Measurements from ENCODE around the gene TBXA2R.

The TBXA2R gene

GRCh38 chr19:3606174-3606689 lies 443 bp downstream of the TBXA2R start:
- peak overlapping the region in 1 of 2 donors; percentile 32 for H3K9ac ChIP-seq (ENCODE audit: low read depth in 1 of 2, low read length in 2 of 2)
- H3K27me3 ChIP-seq (ENCODE audit: control insufficient read depth in 2 of 2, insufficient read depth in 2 of 2, low read length in 2 of 2), result peaks cover 0 to 5% of the 10 kb centered on the region in 2 donors
- H3K4me1 ChIP-seq (ENCODE audit: control insufficient read depth in 2 of 2, insufficient read depth in 2 of 2, low read length in 2 of 2), result peaks cover 3 to 7% of the 10 kb centered on the region in 2 donors
- peaks cover 2% of the 10 kb centered on the region in 2 donors for H3K36me3 ChIP-seq (ENCODE audit: control insufficient read depth in 2 of 2, insufficient read depth in 2 of 2, low read length in 2 of 2)
- H3K4me3 ChIP-seq (ENCODE audit: low read length in 2 of 2), result peak overlapping the region; percentile 26 to 64
- H3K27ac ChIP-seq (ENCODE audit: low read depth in 2 of 2, low read length in 2 of 2), result peak overlapping the region in 1 of 2 donors; percentile 38
- no peaks in the 10 kb centered on the region for H3K9me3 ChIP-seq (ENCODE audit: control insufficient read depth in 2 of 2, low read length in 2 of 2)

GRCh38 chr19:3605770-3606169 lies 905 bp downstream of the TBXA2R start:
- H3K9ac ChIP-seq (ENCODE audit: low read depth in 1 of 2, low read length in 2 of 2), result peak overlapping the region in 1 of 2 donors; percentile 32
- H3K4me3 ChIP-seq (ENCODE audit: low read length in 2 of 2), result peak overlapping the region; percentile 26 to 64

GRCh38 chr19:3605361-3605760 lies 1.3 kb downstream of the TBXA2R start:
- no peaks in the 10 kb centered on the region for H3K9me3 ChIP-seq (ENCODE audit: control insufficient read depth in 2 of 2, low read length in 2 of 2)
- no peaks in the 10 kb centered on the region for H3K36me3 ChIP-seq (ENCODE audit: control insufficient read depth in 2 of 2, insufficient read depth in 2 of 2, low read length in 2 of 2)
- no peak overlapping the region for H3K9ac ChIP-seq (ENCODE audit: low read depth in 1 of 2, low read length in 2 of 2)
- peak overlapping the region in 1 of 2 donors; percentile 64 for H3K4me3 ChIP-seq (ENCODE audit: low read length in 2 of 2)
- H3K4me1 ChIP-seq (ENCODE audit: control insufficient read depth in 2 of 2, insufficient read depth in 2 of 2, low read length in 2 of 2), result peaks cover 3 to 7% of the 10 kb centered on the region in 2 donors
- peak overlapping the region in 1 of 2 donors; percentile 38 for H3K27ac ChIP-seq (ENCODE audit: low read depth in 2 of 2, low read length in 2 of 2)
- H3K27me3 ChIP-seq (ENCODE audit: control insufficient read depth in 2 of 2, insufficient read depth in 2 of 2, low read length in 2 of 2), result peaks cover 0 to 5% of the 10 kb centered on the region in 2 donors

More at GRCh38 chr19:3605770-3606169, 905 bp downstream of the TBXA2R start:
- no peaks in the 10 kb centered on the region for H3K36me3 ChIP-seq (ENCODE audit: control insufficient read depth in 2 of 2, insufficient read depth in 2 of 2, low read length in 2 of 2)
- peaks cover 0 to 5% of the 10 kb centered on the region in 2 donors for H3K27me3 ChIP-seq (ENCODE audit: control insufficient read depth in 2 of 2, insufficient read depth in 2 of 2, low read length in 2 of 2)
- no peaks in the 10 kb centered on the region for H3K9me3 ChIP-seq (ENCODE audit: control insufficient read depth in 2 of 2, low read length in 2 of 2)
- H3K27ac ChIP-seq (ENCODE audit: low read depth in 2 of 2, low read length in 2 of 2), result peak overlapping the region in 1 of 2 donors; percentile 38
- H3K4me1 ChIP-seq (ENCODE audit: control insufficient read depth in 2 of 2, insufficient read depth in 2 of 2, low read length in 2 of 2), result peaks cover 3 to 7% of the 10 kb centered on the region in 2 donors

- peak overlapping the region in 1 of 2 donors; percentile 53 for H3K4me3 ChIP-seq (ENCODE audit: low read length in 2 of 2)
- no peaks in the 10 kb centered on the region for H3K9me3 ChIP-seq (ENCODE audit: control insufficient read depth in 2 of 2, low read length in 2 of 2)
- H3K9ac ChIP-seq (ENCODE audit: low read depth in 1 of 2, low read length in 2 of 2), result no peak overlapping the region
- H3K4me1 ChIP-seq (ENCODE audit: control insufficient read depth in 2 of 2, insufficient read depth in 2 of 2, low read length in 2 of 2), result peaks cover 3 to 7% of the 10 kb centered on the region in 2 donors
- H3K27me3 ChIP-seq (ENCODE audit: control insufficient read depth in 2 of 2, insufficient read depth in 2 of 2, low read length in 2 of 2), result peaks cover 0 to 5% of the 10 kb centered on the region in 2 donors
- H3K27ac ChIP-seq (ENCODE audit: low read depth in 2 of 2, low read length in 2 of 2), result no peak overlapping the region
- H3K36me3 ChIP-seq (ENCODE audit: control insufficient read depth in 2 of 2, insufficient read depth in 2 of 2, low read length in 2 of 2), result no peaks in the 10 kb centered on the region
These were observed 1.7 kb downstream of the TBXA2R start for GRCh38 chr19:3604987-3605343.

- Histone ChIP-seq H3K4me3 (ENCODE audit: low read length in 2 of 2) (no peak overlapping the region), H3K9me3 (ENCODE audit: control insufficient read depth in 2 of 2, low read length in 2 of 2) (no peaks in the 10 kb centered on the region), H3K27ac (ENCODE audit: low read depth in 2 of 2, low read length in 2 of 2) (no peak overlapping the region), H3K27me3 (ENCODE audit: control insufficient read depth in 2 of 2, insufficient read depth in 2 of 2, low read length in 2 of 2) (peaks cover 0 to 5% of the 10 kb centered on the region in 2 donors), H3K36me3 (ENCODE audit: control insufficient read depth in 2 of 2, insufficient read depth in 2 of 2, low read length in 2 of 2) (no peaks in the 10 kb centered on the region), H3K9ac (ENCODE audit: low read depth in 1 of 2, low read length in 2 of 2) (no peak overlapping the region), H3K4me1 (ENCODE audit: control insufficient read depth in 2 of 2, insufficient read depth in 2 of 2, low read length in 2 of 2) (peaks cover 3 to 7% of the 10 kb centered on the region in 2 donors)
These were observed 2.3 kb downstream of the TBXA2R start for GRCh38 chr19:3604227-3604986.

GRCh38 chr19:3603121-3603811 lies 3.4 kb downstream of the TBXA2R start:
- Histone ChIP-seq H3K4me1 (ENCODE audit: control insufficient read depth in 2 of 2, insufficient read depth in 2 of 2, low read length in 2 of 2) (peaks cover 3 to 7% of the 10 kb centered on the region in 2 donors), H3K4me3 (ENCODE audit: low read length in 2 of 2) (no peak overlapping the region), H3K9ac (ENCODE audit: low read depth in 1 of 2, low read length in 2 of 2) (no peak overlapping the region), H3K36me3 (ENCODE audit: control insufficient read depth in 2 of 2, insufficient read depth in 2 of 2, low read length in 2 of 2) (no peaks in the 10 kb centered on the region), H3K9me3 (ENCODE audit: control insufficient read depth in 2 of 2, low read length in 2 of 2) (no peaks in the 10 kb centered on the region), H3K27ac (ENCODE audit: low read depth in 2 of 2, low read length in 2 of 2) (peak overlapping the region in 1 of 2 donors; percentile 37), H3K27me3 (ENCODE audit: control insufficient read depth in 2 of 2, insufficient read depth in 2 of 2, low read length in 2 of 2) (peaks cover 0 to 5% of the 10 kb centered on the region in 2 donors)

- Histone ChIP-seq H3K27me3 (ENCODE audit: control insufficient read depth in 2 of 2, insufficient read depth in 2 of 2, low read length in 2 of 2) (peaks cover 0 to 6% of the 10 kb centered on the region in 2 donors), H3K4me1 (ENCODE audit: control insufficient read depth in 2 of 2, insufficient read depth in 2 of 2, low read length in 2 of 2) (peaks cover 2 to 4% of the 10 kb centered on the region in 2 donors), H3K36me3 (ENCODE audit: control insufficient read depth in 2 of 2, insufficient read depth in 2 of 2, low read length in 2 of 2) (no peaks in the 10 kb centered on the region), H3K9ac (ENCODE audit: low read depth in 1 of 2, low read length in 2 of 2) (no peak overlapping the region), H3K9me3 (ENCODE audit: control insufficient read depth in 2 of 2, low read length in 2 of 2) (no peaks in the 10 kb centered on the region), H3K27ac (ENCODE audit: low read depth in 2 of 2, low read length in 2 of 2) (no peak overlapping the region), H3K4me3 (ENCODE audit: low read length in 2 of 2) (no peak overlapping the region)
These were observed 5.7 kb downstream of the TBXA2R start for GRCh38 chr19:3601021-3601420.

- H3K4me1 ChIP-seq (ENCODE audit: control insufficient read depth in 2 of 2, insufficient read depth in 2 of 2, low read length in 2 of 2), result no peaks in the 10 kb centered on the region
- no peaks in the 10 kb centered on the region for H3K36me3 ChIP-seq (ENCODE audit: control insufficient read depth in 2 of 2, insufficient read depth in 2 of 2, low read length in 2 of 2)
- no peak overlapping the region for H3K27ac ChIP-seq (ENCODE audit: low read depth in 2 of 2, low read length in 2 of 2)
These were observed 6.9 kb downstream of the TBXA2R start for GRCh38 chr19:3599776-3600187.

GRCh38 chr19:3595521-3596061 lies 11.1 kb downstream of the TBXA2R start:
- Histone ChIP-seq H3K4me3 (ENCODE audit: low read length in 2 of 2) (no peak overlapping the region), H3K9ac (ENCODE audit: low read depth in 1 of 2, low read length in 2 of 2) (no peak overlapping the region), H3K36me3 (ENCODE audit: control insufficient read depth in 2 of 2, insufficient read depth in 2 of 2, low read length in 2 of 2) (no peaks in the 10 kb centered on the region), H3K27me3 (ENCODE audit: control insufficient read depth in 2 of 2, insufficient read depth in 2 of 2, low read length in 2 of 2) (peaks cover 0 to 2% of the 10 kb centered on the region in 2 donors), H3K27ac (ENCODE audit: low read depth in 2 of 2, low read length in 2 of 2) (no peak overlapping the region), H3K4me1 (ENCODE audit: control insufficient read depth in 2 of 2, insufficient read depth in 2 of 2, low read length in 2 of 2) (no peaks in the 10 kb centered on the region), H3K9me3 (ENCODE audit: control insufficient read depth in 2 of 2, low read length in 2 of 2) (no peaks in the 10 kb centered on the region)

More at GRCh38 chr19:3599776-3600187, 6.9 kb downstream of the TBXA2R start:
- no peak overlapping the region for H3K4me3 ChIP-seq (ENCODE audit: low read length in 2 of 2)
- H3K9ac ChIP-seq (ENCODE audit: low read depth in 1 of 2, low read length in 2 of 2), result no peak overlapping the region
- peaks cover 0 to 2% of the 10 kb centered on the region in 2 donors for H3K27me3 ChIP-seq (ENCODE audit: control insufficient read depth in 2 of 2, insufficient read depth in 2 of 2, low read length in 2 of 2)
- H3K9me3 ChIP-seq (ENCODE audit: control insufficient read depth in 2 of 2, low read length in 2 of 2), result no peaks in the 10 kb centered on the region

GRCh38 chr19:3593156-3593555 lies 13.5 kb downstream of the TBXA2R start:
- Histone ChIP-seq H3K4me1 (ENCODE audit: control insufficient read depth in 2 of 2, insufficient read depth in 2 of 2, low read length in 2 of 2) (no peaks in the 10 kb centered on the region), H3K36me3 (ENCODE audit: control insufficient read depth in 2 of 2, insufficient read depth in 2 of 2, low read length in 2 of 2) (no peaks in the 10 kb centered on the region), H3K27ac (ENCODE audit: low read depth in 2 of 2, low read length in 2 of 2) (no peak overlapping the region), H3K4me3 (ENCODE audit: low read length in 2 of 2) (no peak overlapping the region), H3K9me3 (ENCODE audit: control insufficient read depth in 2 of 2, low read length in 2 of 2) (no peaks in the 10 kb centered on the region), H3K27me3 (ENCODE audit: control insufficient read depth in 2 of 2, insufficient read depth in 2 of 2, low read length in 2 of 2) (peaks cover 0 to 2% of the 10 kb centered on the region in 2 donors), H3K9ac (ENCODE audit: low read depth in 1 of 2, low read length in 2 of 2) (no peak overlapping the region)
